K562 treated with DMSO at 1 percent for 12 hours (cell line): ENCODE data around the gene RNF141. TPM values are rescaled to one million over a fixed set of nuclear protein-coding genes. Genes with fewer than 3 reads are reported as not detected.

ENCODE experiments used
- total RNA-seq: library from RNA; unstranded; fragments of 300-600 nt; gene quantifications from 2 replicates; pipeline ENCODE4 v1.2.3, GENCODE V29; 2022; ENCODE audit not compliant: insufficient read depth

RNF141 gene
- 9.1 and 14.5 TPM in 2 replicates for total RNA-seq

DNA sequence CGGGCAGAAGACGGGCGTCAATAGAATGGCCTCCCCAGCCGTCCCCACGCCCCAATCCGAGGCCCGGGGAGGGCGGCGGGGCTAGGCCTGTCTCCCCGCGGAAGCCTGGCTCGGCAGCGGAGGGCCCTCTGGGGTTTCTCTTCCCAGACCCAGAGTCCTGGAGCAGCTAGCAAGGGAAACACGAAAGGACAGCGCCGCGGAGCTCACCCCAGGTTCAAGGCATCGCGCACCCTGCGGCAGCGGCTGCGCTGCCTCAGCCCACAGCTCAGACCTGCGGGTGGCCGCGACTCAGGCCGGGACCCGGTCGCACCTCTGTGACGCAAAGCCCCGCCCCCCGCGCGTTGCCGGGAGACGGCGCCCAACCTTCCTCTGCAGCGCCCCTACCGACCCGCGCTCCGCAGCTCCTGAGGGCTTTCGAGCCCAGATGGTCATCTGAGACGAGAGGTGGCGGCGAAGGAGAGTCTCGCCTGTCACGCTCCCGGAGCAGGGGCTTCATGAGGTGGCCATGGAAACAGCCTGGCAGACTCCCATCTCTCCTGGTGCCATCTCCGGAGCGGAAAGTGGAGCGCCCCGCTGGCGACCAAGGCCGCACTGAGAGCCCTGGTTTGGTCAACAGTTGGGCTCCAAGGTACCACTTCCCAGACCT lies at the start of gene RNF141:
Gene RNF141 (minus strand): TSS at position 273 of the 646 bp plus-strand sequence. CDS start 7,029 bp downstream, outside the sequence.

DNA sequence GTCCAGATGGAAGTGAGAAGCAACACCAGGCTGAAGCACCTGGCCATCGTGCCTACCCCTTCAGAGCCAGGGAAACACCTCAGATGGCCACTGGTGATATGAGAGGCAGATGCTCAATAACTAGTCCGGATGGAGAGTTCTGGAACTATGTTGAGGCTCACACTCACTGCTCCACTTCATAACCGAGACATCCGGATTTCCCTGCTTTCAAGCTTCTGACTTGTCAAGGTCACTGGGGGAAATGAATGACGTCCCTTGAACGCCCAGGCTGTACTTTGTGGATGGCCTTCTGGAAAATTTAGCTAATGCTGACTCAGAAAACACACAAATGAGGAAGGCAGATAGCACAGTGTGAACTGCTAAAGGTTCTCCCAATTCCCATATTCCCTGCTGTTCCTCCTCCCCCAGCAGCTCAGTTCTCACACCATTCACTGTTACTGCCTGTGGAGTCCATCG lies 27.5 kb upstream of the RNF141 start, which contains the start of gene LYVE1:
Gene LYVE1 (minus strand): TSS at position 180 of the 456 bp plus-strand sequence. CDS start 133 bp downstream, at position 47.

Other genes with a start within 250 kb of the RNF141 start
- 4.6 and 8.3 TPM in 2 replicates for gene SBF2, start 247.0 kb downstream of the RNF141 start, total RNA-seq
- gene ADM, start 236.1 kb downstream of the RNF141 start, total RNA-seq = 1.9 TPM in 2 replicates
- gene AMPD3, start 85.9 kb downstream of the RNF141 start, total RNA-seq = 3.9 and 9.2 TPM in 2 replicates
- gene LYVE1, start 27.5 kb upstream of the RNF141 start, total RNA-seq = not detected in 2 replicates
- 0.35 TPM in 1 of 2 replicates, not detected in the other for gene IRAG1, start 152.6 kb upstream of the RNF141 start, total RNA-seq
- 22.0 and 58.6 TPM in 2 replicates for gene CTR9, start 210.1 kb upstream of the RNF141 start, total RNA-seq